GM18519 (cell line): ENCODE results near the gene SMYD1.
"Not testable (repeated sequence)": the region's sequence is repeated elsewhere in the genome, so short reads cannot be mapped to it uniquely, and the experiment has no call there.

ENCODE experiments used
- ATAC-seq: cut with Tn5 transposase; IDR thresholded peaks from one replicate; pipeline ENCODE4 v1.9.1; 2021; ENCODE audit warnings: mild to moderate bottlenecking, moderate library complexity; ENCODE audit not compliant: unreplicated experiment, low FRiP score

The SMYD1 gene

DNA sequence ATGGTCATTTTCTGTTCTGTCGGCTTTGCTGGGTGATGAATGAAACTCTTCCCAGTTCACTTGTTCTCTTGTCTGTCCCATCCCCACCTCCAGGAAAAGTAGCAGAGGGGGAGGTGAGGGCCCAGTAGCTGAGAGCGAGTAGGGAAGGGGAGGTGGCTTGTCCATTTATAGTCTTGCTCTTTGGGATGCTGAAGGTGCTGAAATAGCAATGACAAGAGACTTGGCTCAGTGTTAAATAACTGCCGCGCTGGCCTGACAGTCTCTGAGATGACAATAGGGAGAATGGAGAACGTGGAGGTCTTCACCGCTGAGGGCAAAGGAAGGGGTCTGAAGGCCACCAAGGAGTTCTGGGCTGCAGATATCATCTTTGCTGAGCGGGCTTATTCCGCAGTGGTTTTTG, at the start of gene SMYD1:
Gene SMYD1, plus strand, starts transcription at position 228 of the 400 bp plus-strand sequence. Its CDS starts 40 bp downstream, at position 268.
- no peak for ATAC-seq

DNA sequence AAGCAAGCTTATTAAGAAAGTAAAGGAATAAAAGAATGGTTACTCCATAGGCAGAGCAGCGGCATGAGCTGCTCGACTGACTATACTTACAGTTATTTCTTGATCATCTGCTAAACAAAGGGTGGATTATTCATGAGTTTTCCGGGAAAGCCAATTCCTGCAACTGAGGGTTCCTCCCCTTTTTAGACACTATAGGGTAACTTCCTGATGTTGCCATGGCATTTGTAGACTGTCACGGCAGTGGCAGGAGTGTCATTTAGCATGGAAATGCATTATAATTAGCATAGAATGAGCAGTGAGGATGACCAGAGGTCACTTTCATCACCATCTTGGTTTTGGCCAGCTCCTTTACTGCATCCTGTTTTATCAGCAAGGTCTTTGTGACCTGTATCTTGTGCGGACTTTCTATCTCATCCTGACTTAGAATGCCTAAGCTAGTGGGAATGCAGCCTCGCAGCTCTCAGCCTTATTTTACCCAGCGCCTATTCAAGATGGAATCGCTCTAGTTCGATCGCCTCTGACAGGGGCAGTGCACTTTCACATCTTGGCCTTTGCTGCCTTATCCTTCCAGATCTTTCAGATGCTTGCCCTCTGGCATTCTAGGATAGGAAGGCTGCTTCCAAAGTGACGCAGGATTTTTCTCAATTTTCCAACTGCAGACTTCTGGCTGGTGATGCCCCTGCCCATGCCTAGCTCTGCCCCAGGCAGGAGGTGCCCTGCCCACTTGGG, 49.4 kb upstream of the SMYD1 start:
- not testable (repeated sequence) for ATAC-seq

DNA sequence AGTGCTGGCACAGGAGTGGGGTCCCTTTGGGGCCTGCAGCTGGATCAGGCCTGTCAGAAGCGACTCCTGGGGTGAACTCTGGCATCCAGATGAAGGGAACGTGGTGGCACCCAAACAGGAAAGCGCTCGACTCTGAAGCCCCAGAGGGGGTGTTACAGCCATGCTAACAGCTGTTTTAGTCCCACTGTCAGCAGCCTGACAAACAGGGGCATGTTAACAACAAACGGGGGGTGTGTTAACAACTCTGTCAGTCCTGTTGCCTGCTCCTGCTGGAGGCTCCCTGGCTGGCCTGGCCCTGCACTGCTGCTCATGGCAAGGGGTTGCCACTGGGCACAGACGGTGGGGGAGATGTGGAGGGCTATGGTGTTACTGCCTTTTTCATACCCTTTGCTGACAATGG, 48.7 kb upstream of the SMYD1 start:
- ATAC-seq = no peak

DNA sequence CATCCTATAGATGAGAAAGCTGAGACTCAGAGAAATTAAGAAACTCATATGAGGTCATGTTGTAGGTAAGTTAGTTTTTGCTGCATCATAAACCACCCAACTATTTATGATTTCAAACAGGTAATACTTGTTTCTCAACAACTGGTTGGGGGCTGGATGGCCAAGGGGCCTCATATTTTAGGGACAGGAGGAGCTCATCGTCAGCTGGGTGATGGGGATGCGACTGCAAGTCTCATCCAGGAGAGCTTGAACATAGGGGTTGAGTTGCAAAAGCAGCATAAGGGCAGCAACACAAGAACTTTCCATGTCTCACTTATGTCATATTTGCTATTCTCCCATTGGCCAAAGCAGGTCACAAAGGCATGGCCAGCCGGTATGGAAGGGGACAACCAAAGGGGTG, 47.6 kb upstream of the SMYD1 start:
- ATAC-seq = no peak

DNA sequence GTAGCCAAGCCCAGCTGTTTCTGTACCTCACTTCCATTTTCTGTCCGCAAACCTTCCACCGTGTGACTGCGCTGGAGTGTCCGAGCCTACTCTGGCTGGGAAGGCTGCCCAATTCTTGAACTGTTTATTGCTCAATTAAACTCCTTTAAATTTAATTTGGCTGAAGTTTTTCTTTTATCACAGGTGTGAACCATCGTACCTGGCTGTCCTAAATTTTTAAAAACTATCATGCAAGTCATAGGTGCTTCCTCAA, 45.0 kb upstream of the SMYD1 start:
- no peak for ATAC-seq

DNA sequence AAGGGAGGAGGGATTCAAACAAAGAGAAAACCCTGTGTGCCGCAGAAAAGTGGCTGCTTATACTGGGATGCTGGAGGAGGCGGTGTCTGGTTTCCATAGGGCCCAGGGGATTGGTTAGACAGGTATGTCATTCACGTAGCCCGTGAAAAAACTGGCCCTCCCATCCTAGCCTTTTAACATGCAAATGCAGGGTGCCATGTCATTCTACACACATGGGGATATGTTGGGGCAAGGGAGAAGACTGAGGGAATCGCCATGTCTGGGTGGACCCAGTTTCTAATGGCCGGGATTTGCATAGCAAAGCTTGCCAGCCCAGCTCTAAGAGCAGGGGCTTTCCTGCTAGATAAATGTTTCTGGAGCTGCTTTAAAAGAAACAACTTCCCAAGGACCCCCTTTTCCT, 43.1 kb upstream of the SMYD1 start:
- ATAC-seq = no peak

DNA sequence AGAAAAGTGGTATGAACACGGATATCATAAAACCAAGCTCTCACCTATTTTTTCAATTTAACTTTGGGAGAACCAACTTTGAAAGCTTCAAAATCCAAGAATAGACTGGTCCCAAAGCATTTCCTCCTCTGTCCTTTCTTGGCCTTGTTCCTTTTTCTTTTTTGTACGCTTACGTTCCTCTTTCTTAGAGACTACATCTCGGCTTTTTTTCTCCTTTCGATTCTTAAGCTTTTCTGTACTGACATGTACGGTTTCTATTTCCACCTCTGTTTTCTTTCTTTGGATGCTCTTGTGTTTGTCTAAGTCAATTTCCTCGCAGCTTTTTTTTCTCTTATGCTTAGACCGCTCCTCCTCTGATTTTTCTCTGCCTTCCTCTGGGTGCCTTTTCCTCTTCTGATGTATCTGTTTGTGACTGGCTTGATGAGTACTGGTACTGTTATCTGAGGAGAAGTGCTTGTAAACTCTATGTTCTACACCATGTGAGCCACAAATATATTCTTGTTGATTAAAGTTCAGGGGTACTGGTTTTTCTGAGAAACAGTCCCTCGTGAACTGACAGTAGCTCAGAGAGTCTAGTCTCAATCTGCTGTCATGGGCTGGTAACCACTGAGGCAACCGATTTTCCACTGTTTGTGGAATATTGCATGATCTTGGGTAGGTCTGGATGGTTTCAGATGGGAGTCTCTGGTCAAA, 39.8 kb upstream of the SMYD1 start:
- no peak for ATAC-seq

DNA sequence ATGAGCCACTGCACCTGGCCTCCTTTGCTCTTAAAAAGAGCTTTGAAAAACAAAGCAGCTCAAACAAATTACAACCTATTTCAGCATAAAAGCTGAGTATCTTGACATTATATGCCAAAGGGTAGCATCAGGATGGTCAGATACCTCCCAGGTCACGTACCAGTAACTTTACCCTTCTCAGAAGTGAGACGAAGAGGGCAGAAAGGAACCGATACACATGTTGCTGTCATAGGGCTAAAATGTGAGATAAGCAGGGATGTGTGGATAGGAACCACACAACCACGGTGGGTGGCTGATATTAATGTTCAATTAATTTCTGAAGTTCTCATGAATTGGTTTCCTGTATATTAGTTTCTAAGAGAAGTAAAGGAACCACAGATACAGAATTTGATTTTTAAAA, 38.7 kb upstream of the SMYD1 start:
- ATAC-seq = no peak

DNA sequence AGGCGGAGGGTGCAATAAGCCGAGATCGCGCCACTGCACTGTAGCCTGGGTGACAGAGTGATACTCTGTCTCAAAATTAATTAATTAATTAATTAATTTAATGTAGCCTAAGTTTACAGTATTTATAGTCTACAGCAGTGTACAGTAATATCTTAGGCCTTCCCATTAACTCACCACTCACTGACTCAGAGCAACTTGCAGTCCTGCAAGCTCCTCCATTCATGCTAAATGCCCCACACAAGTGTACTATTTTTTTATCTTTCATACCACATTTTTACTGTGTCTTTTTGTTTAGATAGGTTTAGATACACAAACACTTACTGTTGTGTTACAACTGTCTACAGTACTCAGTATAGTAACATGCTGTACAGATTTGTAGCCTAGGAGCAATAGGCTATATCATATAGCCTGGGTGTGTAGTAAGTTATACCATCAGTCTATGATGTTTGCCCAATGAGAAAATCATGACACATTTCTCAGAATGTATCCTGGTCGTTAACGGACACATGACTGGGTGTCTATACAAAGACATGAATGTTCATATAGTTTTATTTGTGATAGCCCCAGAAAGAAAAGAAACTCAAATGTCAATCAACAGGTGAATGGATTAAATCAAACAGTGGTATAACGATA, 35.4 kb upstream of the SMYD1 start:
- ATAC-seq = no peak

DNA sequence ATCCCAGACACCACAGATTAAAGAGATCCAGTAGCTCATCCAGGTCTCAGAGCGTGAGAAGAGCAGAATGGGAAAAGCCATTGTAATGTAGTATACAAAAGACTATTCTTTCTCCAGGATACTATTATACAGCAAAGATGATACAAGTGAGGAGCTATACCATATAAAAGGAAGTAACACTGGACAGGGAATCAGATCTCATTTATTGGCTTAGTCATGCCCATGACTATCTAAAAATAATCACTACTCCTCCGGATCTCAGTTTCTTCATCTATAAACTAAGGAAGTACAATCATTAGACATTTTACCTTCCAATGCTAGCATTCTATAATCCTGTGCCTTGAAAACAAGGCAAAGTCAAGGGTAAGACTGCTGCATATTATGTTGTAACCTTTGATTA, 31.4 kb upstream of the SMYD1 start:
- ATAC-seq = no peak

DNA sequence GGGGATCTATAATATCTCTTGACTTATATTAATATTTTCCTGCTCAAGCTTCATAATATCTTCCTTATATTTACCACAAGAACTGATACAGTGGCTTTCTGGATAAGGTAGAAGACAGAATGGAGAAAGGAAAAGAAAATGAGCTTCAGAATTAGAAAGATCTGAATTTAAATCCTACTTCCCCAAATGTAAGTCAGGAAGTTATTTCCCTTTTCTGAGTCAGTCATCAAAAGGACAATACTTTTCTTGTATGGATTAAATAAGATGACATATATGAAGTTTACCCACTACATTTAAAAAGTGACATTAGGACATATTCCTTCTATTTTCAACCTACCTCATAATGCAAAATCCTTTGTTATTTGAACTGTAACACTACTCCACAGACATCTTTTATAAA, 31.0 kb upstream of the SMYD1 start:
- no peak for ATAC-seq

DNA sequence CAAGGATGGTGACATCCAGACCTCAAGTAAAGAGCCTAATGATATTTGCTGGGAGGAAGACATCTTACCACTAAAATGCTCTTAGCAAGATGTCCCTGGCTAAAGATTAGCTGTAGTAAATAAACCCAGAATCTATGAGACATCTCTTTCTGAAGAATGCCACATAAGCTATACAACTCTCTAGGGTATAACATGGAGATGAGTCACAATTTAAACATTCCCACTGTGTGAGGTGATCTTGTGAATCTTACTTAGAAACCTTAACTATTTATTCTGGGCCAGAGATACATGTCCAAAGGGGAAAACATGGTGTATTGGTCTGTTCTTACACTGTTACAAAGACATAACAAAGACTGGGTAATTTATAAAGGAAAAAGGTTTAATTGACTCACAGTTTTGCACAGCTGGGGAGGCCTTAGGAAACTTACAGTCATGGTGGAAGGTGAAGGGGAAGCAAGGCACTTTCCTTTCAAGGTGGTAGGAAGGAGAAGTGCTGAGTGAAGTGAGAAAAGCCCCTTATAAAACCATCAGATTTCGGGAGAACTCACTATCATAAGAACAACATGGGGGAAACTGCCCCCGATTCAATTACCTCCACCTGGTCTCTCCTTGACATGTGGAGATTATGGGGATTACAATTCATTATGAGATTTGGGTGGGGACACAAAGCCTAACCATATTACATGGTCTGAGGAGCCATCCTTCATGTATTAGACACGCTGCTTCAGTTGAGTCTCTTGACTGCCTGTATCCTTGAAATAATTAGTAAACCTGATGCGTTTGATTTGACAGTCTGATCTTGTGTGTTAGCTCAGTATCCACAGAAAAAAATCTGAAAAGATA, 29.1 kb upstream of the SMYD1 start:
- no peak for ATAC-seq

DNA sequence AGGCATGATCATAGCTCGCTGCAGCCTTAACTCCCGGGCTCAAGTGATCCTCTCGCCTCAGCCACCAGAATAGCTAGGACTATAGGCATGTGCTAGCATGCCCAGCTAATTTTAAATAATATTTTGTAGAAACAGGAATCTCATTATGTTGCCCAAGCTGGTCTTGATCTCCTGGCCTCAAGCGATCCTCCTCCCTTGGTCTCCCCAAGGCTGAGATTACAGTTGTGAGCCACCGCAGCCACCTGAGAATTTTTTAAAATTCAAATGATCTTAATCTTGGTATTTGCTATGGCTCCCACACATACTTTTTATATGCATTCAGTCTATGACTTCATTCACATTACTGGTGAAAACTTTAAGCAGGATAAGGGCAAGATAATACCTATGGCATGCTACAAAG, 25.1 kb upstream of the SMYD1 start:
- no peak for ATAC-seq

DNA sequence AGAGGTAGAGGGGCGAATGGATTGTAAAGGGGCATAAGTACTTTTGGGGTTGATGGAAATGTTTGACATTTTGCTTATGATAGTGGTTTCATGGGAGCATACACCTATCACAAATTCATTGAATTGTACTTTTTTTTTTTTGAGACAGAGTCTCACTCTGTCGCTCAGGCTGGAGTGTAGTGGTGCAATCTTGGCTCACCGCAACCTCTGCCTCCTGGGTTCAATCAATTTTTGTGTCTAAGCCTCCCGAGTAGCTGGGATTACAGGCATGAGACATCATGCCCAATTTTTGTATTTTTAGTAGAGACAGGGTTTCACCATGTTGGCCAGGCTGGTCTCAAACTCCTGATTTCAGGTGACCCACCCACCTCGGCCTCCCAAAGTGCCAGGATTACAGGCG, 22.1 kb upstream of the SMYD1 start:
- not testable (repeated sequence) for ATAC-seq

DNA sequence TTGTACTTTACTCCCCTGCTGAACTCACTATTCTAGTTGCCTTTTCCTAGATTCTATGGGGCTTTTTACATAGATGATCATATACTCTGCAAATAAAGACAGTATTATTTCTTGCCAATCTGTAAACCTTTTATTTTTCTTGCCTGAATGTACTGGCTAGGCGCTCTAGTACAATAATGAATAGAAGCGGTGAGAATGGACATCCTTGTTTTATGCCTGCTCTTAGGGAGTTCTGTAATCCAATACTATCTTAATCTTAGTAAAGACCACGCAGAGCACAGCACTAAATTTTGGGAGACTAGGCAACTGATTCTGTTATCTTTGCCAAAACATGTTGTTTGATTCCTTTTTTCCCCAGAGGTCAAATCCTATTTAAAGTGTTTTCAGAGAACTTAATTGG, 19.1 kb upstream of the SMYD1 start:
- no peak for ATAC-seq

DNA sequence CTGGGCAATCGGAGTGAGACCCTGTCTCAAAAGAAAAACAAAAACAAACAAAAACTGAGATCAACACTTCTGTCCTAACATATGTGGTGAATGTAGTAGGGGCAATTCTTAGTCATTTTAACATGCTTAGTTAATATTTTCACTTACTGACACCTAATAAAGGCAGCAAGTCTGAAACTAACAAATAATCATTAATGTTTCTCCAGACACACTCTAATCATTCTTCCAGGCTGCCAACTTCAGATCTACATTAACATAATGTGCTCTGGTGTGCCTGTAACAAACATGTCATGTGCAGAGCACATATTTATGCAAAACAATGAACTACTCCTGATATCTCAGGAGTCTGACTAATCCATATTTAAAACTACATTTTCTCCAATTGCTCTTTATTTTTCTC, 18.0 kb upstream of the SMYD1 start:
- ATAC-seq = no peak

DNA sequence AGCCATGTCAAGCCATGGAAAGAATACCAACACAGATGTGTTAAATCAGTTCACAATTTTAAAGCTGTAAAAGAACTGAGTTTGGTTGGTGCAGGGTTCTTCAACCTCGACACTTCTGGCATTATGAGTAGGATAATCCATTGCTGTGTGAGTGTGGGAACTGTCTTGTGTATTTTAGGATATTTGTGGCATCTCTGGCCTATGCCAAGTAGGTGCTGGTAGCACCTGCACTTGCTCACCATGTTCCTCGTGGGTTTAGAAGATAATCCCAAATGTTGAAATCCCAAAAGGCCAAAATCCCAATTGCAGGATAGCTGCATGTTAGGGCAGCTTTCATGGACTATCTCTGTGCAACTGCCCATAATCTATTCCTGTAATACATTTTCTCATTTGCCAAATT, 15.8 kb upstream of the SMYD1 start:
- no peak for ATAC-seq

DNA sequence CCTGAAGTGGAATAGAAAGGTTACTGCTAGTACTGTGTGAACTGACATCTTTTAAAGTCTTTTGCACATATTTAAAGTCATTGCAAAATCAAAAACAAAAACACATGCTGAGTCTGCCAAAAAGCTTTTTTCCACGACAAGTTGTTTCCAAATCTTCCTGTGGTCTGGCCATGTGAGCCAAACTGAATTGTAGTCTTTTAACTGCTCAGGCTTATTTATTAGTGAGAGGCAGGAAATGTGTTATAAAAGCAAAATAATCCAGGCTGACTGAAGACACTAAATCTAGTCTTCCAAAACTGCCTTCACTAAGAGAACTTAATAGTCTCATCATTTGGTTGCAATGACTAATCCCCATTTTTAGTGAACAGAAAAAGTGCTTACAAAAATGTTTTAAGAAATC, 14.3 kb upstream of the SMYD1 start:
- no peak for ATAC-seq

DNA sequence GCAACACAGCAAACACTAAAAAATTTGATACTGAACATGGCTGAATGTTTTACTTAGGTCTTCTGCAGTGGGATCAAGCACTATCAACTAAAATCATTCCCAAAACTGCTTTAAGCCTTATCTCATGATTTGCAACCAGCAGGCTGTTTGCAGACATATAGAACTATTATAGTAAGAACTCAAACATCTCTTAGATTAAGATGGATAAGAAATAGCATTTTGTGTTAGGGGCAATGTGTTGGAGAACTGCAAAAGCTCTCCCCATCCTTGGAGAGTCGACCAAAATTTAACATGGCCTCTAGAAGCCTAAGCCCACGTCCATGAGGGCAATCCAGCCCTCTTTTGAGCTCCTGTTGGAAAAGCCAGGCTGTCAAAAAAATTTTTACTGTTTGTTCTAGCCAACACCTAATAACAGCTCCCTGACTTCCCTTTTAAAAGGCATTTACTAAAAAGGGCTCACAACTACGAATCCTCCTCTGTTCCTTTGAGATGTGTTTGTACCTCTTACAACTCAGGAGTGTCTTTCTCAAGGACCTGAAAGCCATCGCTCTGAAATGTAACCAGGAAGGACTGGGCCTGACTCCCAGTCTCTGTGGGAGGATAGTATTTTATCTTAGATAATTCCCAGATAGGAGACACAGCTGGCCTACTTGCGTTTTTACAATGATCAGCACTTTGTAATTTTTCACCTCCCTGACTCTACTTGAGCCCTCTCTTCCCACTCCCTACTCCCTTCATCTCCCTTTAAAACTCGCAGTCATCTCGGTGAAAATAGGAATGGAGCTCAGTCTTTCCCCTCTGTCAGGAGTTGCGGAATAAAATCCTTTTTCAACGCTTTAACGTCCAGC, 13.5 kb upstream of the SMYD1 start:
- no peak for ATAC-seq

DNA sequence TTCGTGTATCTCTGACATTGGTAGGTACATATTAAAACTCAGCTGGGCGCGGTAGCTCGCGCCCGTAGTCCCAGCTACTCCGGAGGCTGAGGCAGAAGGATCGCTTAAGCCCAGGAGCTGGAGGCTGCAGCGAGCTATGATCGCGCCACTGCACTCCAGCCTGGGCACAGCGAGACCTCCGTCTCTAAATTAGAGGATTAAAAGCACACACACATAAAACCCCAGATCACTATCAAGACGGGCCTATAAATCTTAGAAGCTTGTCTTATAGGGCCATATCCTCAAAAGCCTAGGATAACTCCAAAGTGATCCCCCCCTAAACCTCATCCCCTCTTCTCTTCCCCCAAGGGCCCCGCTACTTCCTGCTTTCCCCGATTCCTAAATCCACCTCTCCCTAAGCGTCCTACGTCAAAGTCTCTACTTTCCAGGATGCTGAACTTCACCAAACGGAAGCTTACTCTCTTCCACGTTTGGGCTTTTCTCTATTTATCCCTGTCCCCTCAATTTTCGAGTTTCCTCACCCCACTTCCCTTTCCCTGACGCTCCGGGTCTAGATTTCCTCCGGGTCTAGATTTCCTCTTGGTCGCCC, 12.7 kb upstream of the SMYD1 start:
- no peak for ATAC-seq
